ENCODE results near the gene SPATA16. TPM values are rescaled to one million over a fixed set of nuclear protein-coding genes. Genes with fewer than 3 reads are reported as not detected.
A peak's percentile ranks its signal among the peaks of the same experiment; 100 is the strongest.
"Not testable (repeated sequence)": the region's sequence is repeated elsewhere in the genome, so short reads cannot be mapped to it uniquely, and the experiment has no call there.

The SPATA16 gene
- total RNA-seq, 1 donor = not detected

DNA sequence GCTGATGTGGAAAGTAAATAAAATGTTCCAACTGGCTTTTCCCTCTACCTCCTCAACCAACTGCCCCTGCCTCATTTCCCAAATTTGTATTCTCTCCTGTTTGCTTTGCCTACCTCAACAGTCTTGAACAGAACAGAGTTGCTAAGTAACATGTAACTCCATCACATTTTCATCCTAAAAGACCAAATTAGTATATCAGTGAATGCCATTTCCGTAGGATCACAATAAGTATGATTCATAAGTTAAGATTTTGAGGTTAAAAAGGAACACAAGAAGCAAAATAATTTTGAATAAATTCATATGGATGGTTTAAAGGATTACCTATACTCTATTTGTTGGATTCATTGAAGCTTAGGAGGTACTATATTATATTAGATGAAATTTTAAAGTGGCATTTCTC, 235.6 kb downstream of the SPATA16 start:
- no peak for DNase-seq (ENCODE audit: low read depth in 2 of 3, low spot score in 2 of 3)

DNA sequence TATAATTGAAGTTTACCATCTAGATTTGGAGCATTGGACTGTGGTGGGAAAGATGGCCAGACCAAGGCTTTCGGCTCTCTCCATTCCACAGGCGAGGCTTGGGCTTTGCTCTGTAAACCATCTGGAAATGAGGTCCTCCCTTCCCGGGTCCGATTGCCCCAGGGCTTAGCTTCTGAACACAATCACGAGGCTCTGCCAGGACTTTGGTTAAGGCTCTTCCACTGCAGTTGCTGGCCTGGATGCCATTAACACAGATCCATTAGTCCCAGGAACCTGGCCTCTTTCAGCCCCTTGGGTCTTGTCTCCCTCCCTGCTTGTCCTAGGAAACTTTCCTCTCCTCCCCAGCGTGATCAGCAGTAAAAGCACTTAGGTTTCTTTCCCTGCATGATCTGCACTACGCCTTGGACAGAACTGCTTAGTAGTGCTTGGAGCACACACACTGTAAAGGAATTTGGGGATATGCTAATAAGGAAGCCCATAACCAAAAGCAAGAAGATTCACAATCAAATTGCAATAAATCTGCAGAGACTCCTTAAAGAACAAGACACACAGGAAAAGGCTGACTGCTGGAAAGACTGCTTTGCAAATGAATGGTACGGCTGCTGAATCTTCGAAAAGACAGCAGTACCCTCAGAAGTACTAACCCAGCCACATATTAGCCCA, 236.2 kb downstream of the SPATA16 start:
- no peak for DNase-seq (ENCODE audit: low read depth in 2 of 3, low spot score in 2 of 3)

- DNase-seq (ENCODE audit: low read depth in 2 of 3, low spot score in 2 of 3) = no peak
Observed at GRCh38 chr3:172903642-172904320, 237.3 kb downstream of the SPATA16 start.

- DNase-seq (ENCODE audit: low read depth in 2 of 3, low spot score in 2 of 3) = no peak
Observed at GRCh38 chr3:172892158-172892557, 248.9 kb downstream of the SPATA16 start.

- DNase-seq (ENCODE audit: low read depth in 2 of 3, low spot score in 2 of 3) = no peak
Observed at GRCh38 chr3:172885704-172886103, 255.3 kb downstream of the SPATA16 start.

DNA sequence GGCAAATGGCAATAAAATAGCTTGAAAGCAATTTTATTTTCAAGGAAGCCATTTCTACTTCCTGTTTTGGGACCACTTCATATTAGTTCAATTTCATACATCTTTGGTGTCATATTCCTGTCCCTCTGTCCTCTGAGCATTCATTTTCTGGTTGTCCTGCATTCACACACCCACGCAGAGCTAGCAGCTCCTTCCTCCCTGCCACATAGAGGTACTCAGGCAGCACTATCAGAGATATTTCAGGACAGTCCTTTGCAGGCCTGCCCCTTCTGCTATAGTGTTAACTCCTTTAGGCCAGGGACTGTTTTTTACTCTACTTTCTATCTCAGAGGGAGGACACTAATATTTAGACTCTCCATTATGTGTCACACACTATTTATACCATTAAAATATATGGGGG, 258.5 kb downstream of the SPATA16 start:
- DNase-seq (ENCODE audit: low read depth in 2 of 3, low spot score in 2 of 3) = no peak

GRCh38 chr3:172879381-172879780, 261.7 kb downstream of the SPATA16 start:
- DNase-seq (ENCODE audit: low read depth in 2 of 3, low spot score in 2 of 3) = not testable (repeated sequence)

DNA sequence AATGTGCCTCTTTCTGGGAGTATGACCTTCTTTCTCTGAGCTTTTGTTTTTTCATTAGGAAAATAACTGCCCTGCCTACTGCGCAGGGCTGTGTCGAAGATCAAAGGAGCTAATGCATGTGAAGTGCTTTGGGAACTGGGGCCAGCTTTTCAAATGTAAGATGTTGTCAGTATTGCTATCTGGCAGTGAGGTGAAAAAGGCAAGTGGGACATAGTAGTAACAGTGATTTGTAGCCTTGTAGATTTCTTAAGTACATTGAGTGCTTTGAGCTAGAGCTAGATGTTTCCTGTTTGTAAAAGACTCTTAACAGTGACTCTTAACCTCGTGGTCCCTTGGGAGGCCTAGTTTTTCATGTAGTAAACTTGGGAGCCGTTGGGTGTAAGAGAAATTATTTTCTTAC, 264.0 kb downstream of the SPATA16 start:
- no peak for DNase-seq (ENCODE audit: low read depth in 2 of 3, low spot score in 2 of 3)

- DNase-seq (ENCODE audit: low read depth in 2 of 3, low spot score in 2 of 3) = no peak
Observed at GRCh38 chr3:172876297-172876696, 264.7 kb downstream of the SPATA16 start.

DNA sequence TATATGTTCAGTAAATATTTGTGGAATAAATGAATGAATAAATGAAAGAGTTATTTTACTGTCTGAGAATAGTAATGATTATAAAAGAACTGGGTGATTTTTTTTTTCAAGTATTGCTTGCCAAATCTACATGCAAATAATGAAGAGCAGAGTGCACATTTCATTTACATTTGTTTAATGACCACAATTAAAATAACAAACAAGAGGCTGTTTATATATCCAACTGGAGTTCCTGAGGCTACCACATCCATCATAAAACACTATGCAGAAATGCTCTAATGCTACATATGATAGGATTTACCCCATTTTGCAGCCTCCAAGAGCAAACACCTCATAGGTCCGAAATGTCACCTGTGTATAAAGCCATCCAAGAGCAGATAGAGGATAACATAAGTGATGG, 266.0 kb downstream of the SPATA16 start:
- DNase-seq (ENCODE audit: low read depth in 2 of 3, low spot score in 2 of 3) = no peak

GRCh38 chr3:172869784-172870518, 271.1 kb downstream of the SPATA16 start:
- no peak for DNase-seq (ENCODE audit: low read depth in 2 of 3, low spot score in 2 of 3)

- no peak for DNase-seq (ENCODE audit: low read depth in 2 of 3, low spot score in 2 of 3)
Observed at GRCh38 chr3:172869368-172869771, 271.7 kb downstream of the SPATA16 start.

DNA sequence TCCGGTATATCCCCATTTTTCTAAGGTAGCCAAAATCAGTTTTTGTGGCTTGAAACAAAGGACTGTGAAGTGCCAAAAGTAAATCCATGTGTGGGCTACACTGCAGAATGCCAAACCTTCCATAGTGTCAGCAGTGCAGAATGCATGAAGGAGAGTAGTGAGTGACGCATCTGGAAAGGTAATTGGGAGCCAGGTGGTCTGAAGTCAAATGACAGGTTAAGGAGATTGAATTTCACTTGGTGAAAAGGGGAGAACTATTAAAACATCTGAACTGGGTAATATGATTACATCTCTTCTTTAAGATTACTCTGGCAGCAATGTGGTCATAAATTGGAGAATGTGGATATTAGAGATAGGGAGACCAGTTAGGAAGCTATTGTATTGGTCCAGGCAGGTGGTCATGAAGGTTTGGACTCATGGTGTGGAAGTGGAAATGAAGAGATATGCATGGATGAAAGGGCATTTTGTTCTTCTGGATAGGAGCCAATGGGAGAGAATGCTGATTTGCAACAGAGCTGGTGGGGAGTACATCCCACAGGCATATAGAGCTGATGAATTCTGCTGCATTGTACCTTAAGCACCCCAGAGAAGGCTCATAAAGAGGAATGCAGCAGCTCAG, 272.3 kb downstream of the SPATA16 start:
- no peak for DNase-seq (ENCODE audit: low read depth in 2 of 3, low spot score in 2 of 3)

GRCh38 chr3:172866726-172867350, 274.2 kb downstream of the SPATA16 start:
- not testable (repeated sequence) for DNase-seq (ENCODE audit: low read depth in 2 of 3, low spot score in 2 of 3)

GRCh38 chr3:172859041-172859440, 282.0 kb downstream of the SPATA16 start:
- DNase-seq (ENCODE audit: low read depth in 2 of 3, low spot score in 2 of 3) = peak in 2 of 3 donors; percentile 18 to 55

GRCh38 chr3:172856795-172857742, 284.0 kb downstream of the SPATA16 start:
- no peak for DNase-seq (ENCODE audit: low read depth in 2 of 3, low spot score in 2 of 3)

DNA sequence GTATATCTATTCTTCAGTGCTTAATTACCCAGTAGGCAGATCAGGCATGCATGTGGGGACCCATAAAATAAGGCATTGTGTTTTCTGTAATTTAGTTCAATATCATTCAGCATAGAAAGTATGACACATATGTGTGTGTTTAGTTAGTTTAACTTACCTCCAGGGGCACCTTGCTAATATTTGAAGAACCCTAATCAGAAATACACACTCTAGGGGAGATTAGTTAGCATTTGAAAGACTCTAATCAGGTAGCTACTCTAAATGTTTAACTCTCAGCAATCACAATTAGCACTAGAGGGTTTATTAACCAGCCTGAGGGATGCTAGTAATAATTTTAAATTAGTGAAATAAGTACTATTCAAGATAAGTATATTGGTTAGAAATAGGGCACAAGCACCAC, 286.0 kb downstream of the SPATA16 start:
- DNase-seq (ENCODE audit: low read depth in 2 of 3, low spot score in 2 of 3) = no peak

- no peak for DNase-seq (ENCODE audit: low read depth in 2 of 3, low spot score in 2 of 3)
Observed at GRCh38 chr3:172853921-172854666, 286.9 kb downstream of the SPATA16 start.

DNA sequence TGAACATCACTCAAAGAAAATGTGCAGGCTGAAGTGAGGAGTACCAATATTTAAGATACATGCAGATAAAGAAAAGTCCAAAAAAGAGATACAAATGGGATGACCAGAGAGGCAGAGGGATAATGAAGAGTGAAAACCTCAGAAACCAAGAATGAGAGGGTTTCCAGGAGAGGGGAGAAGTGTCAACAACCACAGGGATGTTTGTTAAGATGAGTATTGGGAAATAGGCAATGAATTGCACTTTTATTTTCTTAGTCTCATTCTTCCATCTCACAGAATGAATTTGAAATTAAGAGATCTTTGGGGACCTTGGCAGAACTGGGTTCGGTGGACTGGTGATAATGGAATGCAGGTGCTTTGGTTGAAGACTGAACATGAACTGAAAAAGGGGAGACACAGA, 288.0 kb downstream of the SPATA16 start:
- DNase-seq (ENCODE audit: low read depth in 2 of 3, low spot score in 2 of 3) = no peak

Measured in hematopoietic multipotent progenitor cell (in vitro differentiated cells).